ENCODE data around the gene NXF1. TPM values are rescaled to one million over a fixed set of nuclear protein-coding genes. Genes with fewer than 3 reads are reported as not detected.

The NXF1 gene
- total and polyA plus RNA-seq, 2 of the 13 experiments (the other 11 are each of a cell fraction or from before 2014, with no cell fraction given): 30.4 to 30.9 TPM

DNA sequence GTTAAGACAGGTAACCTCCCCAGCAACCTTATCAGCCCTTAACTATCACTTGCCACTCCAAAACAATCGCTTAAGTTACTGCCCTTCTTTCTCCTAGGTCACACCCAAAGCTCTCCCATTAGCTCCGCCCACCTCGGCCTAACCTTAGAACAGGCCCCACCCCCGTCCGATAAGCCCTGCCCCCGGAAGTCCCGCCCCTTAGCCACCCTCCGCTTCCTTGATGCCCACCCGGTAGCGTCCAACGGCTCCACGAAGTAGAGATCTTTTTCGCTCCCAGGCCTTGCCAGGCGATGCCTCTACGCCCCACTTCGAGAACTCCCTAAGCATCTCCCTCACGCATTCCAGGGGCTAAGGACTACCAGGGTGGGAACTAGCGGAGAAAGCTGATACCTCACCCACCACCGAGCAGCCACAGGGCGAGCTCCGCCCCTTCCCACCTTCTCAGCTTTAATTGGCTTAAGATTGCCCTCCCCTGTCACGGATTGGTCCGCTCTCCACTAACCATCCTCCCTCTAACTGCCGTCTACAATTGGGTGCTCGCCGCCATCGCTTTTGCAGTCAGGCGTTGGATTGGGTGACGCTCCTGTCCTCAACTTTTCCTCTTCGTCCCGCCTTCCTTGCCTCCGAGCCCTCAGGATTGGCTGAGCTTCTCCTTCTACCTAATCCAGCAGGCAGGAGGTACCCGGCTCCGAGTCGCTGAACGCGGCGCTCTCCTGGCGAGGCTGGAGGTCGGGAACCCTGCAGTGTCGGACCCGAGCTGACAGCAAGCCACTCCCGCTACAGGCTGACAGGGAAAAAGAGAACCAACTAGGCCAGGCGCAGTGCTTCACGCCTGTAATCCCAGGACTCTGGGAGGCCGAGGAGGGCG, 51.3 kb downstream of the NXF1 start, which contains the start of gene ZBTB3 (continued):
- no peak for TF ChIP-seq ZNF367 (CRISPR knock-in tag; IDR thresholded peaks at IDR 0.05; ENCODE audit: borderline replicate concordance)
- no peak for TF ChIP-seq ZNF432 (CRISPR knock-in tag; IDR thresholded peaks at IDR 0.05; ENCODE audit: borderline replicate concordance)
- peak; percentile 85 for TF ChIP-seq CREB1 (IDR thresholded peaks at IDR 0.05)
- TF ChIP-seq CREB1 (CRISPR knock-in tag; IDR thresholded peaks at IDR 0.05): peak; percentile 73
- TF ChIP-seq GATAD1 (CRISPR knock-in tag; IDR thresholded peaks at IDR 0.05): peak; percentile 86
- no peak for TF ChIP-seq NCOA5 (CRISPR knock-in tag; IDR thresholded peaks at IDR 0.05)
- TF ChIP-seq RFXAP (CRISPR knock-in tag; IDR thresholded peaks at IDR 0.05; ENCODE audit: borderline replicate concordance): 0 out of 2 replicates have a peak, but pooled peaks have one; percentile 62
- TF ChIP-seq, protein P1, sequence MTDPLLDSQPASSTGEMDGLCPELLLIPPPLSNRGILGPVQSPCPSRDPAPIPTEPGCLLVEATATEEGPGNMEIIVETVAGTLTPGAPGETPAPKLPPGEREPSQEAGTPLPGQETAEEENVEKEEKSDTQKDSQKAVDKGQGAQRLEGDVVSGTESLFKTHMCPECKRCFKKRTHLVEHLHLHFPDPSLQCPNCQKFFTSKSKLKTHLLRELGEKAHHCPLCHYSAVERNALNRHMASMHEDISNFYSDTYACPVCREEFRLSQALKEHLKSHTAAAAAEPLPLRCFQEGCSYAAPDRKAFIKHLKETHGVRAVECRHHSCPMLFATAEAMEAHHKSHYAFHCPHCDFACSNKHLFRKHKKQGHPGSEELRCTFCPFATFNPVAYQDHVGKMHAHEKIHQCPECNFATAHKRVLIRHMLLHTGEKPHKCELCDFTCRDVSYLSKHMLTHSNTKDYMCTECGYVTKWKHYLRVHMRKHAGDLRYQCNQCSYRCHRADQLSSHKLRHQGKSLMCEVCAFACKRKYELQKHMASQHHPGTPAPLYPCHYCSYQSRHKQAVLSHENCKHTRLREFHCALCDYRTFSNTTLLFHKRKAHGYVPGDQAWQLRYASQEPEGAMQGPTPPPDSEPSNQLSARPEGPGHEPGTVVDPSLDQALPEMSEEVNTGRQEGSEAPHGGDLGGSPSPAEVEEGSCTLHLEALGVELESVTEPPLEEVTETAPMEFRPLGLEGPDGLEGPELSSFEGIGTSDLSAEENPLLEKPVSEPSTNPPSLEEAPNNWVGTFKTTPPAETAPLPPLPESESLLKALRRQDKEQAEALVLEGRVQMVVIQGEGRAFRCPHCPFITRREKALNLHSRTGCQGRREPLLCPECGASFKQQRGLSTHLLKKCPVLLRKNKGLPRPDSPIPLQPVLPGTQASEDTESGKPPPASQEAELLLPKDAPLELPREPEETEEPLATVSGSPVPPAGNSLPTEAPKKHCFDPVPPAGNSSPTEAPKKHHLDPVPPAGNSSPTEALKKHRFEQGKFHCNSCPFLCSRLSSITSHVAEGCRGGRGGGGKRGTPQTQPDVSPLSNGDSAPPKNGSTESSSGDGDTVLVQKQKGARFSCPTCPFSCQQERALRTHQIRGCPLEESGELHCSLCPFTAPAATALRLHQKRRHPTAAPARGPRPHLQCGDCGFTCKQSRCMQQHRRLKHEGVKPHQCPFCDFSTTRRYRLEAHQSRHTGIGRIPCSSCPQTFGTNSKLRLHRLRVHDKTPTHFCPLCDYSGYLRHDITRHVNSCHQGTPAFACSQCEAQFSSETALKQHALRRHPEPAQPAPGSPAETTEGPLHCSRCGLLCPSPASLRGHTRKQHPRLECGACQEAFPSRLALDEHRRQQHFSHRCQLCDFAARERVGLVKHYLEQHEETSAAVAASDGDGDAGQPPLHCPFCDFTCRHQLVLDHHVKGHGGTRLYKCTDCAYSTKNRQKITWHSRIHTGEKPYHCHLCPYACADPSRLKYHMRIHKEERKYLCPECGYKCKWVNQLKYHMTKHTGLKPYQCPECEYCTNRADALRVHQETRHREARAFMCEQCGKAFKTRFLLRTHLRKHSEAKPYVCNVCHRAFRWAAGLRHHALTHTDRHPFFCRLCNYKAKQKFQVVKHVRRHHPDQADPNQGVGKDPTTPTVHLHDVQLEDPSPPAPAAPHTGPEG (CRISPR knock-in tag; IDR thresholded peaks at IDR 0.05): peak; percentile 23; the same call in 1 of the 2 replicates
- TF ChIP-seq, protein P2, sequence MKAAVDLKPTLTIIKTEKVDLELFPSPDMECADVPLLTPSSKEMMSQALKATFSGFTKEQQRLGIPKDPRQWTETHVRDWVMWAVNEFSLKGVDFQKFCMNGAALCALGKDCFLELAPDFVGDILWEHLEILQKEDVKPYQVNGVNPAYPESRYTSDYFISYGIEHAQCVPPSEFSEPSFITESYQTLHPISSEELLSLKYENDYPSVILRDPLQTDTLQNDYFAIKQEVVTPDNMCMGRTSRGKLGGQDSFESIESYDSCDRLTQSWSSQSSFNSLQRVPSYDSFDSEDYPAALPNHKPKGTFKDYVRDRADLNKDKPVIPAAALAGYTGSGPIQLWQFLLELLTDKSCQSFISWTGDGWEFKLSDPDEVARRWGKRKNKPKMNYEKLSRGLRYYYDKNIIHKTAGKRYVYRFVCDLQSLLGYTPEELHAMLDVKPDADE (CRISPR knock-in tag; IDR thresholded peaks at IDR 0.05): no peak
- TF ChIP-seq MED13 (CRISPR knock-in tag; IDR thresholded peaks at IDR 0.05): no peak
- peak; percentile 43; the same call in 1 of the 2 replicates for TF ChIP-seq ELF3 (CRISPR knock-in tag; IDR thresholded peaks at IDR 0.05)
- 0 out of 2 replicates have a peak, but pooled peaks have one; percentile 18 for TF ChIP-seq ZNF331 (CRISPR knock-in tag; IDR thresholded peaks at IDR 0.05)
- TF ChIP-seq, protein P3, sequence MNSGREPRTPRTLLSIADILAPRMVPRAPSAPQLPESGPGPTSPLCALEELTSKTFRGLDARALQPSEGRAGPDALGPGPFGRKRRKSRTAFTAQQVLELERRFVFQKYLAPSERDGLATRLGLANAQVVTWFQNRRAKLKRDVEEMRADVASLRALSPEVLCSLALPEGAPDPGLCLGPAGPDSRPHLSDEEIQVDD (CRISPR knock-in tag; IDR thresholded peaks at IDR 0.05; ENCODE audit: borderline replicate concordance): peak; percentile 48; the same call in 1 of the 2 replicates
- TF ChIP-seq NONO (IDR thresholded peaks at IDR 0.05): no peak
- peak; percentile 73 for TF ChIP-seq NONO (CRISPR knock-in tag; conservative IDR thresholded peaks at IDR 0.05)
- TF ChIP-seq, protein P4, sequence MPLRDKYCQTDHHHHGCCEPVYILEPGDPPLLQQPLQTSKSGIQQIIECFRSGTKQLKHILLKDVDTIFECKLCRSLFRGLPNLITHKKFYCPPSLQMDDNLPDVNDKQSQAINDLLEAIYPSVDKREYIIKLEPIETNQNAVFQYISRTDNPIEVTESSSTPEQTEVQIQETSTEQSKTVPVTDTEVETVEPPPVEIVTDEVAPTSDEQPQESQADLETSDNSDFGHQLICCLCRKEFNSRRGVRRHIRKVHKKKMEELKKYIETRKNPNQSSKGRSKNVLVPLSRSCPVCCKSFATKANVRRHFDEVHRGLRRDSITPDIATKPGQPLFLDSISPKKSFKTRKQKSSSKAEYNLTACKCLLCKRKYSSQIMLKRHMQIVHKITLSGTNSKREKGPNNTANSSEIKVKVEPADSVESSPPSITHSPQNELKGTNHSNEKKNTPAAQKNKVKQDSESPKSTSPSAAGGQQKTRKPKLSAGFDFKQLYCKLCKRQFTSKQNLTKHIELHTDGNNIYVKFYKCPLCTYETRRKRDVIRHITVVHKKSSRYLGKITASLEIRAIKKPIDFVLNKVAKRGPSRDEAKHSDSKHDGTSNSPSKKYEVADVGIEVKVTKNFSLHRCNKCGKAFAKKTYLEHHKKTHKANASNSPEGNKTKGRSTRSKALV (CRISPR knock-in tag; IDR thresholded peaks at IDR 0.05): no peak
- TF ChIP-seq, protein P5, sequence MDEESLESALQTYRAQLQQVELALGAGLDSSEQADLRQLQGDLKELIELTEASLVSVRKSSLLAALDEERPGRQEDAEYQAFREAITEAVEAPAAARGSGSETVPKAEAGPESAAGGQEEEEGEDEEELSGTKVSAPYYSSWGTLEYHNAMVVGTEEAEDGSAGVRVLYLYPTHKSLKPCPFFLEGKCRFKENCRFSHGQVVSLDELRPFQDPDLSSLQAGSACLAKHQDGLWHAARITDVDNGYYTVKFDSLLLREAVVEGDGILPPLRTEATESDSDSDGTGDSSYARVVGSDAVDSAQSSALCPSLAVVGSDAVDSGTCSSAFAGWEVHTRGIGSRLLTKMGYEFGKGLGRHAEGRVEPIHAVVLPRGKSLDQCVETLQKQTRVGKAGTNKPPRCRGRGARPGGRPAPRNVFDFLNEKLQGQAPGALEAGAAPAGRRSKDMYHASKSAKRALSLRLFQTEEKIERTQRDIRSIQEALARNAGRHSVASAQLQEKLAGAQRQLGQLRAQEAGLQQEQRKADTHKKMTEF (CRISPR knock-in tag; IDR thresholded peaks at IDR 0.05): peak; percentile 13; the same call in 1 of the 2 replicates
- peak; percentile 64 for TF ChIP-seq ZMYM4 (CRISPR knock-in tag; IDR thresholded peaks at IDR 0.05)
- peak; percentile 52; the same call in 1 of the 2 replicates for TF ChIP-seq DR1 (CRISPR knock-in tag; IDR thresholded peaks at IDR 0.05)
